Cardiac muscle cell (in vitro differentiated cells and primary cell): ENCODE measurements around the gene SPAG7. TPM values are rescaled to one million over a fixed set of nuclear protein-coding genes. Genes with fewer than 3 reads are reported as not detected.

ENCODE experiments used
- DNase-seq, 2 donors: peaks; one replicate each; pipeline versions ENCODE4 v3.0.0 to v3.0.0-alpha.2; 2010 to 2017; ENCODE audit warnings: low read depth in 1 of 2, low spot score in 1 of 2
- H3K27ac ChIP-seq: fragments of 200-600 bp; sonication (generic); 2 replicates; pipeline ENCODE4 v1.5.1; 2016
- H3K27me3 ChIP-seq: fragments of 200-600 bp; sonication (generic); 2 replicates; pipeline ENCODE4 v1.6.0; 2016; ENCODE audit warnings: control low read depth
- H3K36me3 ChIP-seq: fragments of 200-600 bp; sonication (generic); 2 replicates; pipeline ENCODE4 v1.5.1; 2016; ENCODE audit warnings: control low read depth
- H3K4me1 ChIP-seq: fragments of 200-600 bp; sonication (generic); 2 replicates; pipeline ENCODE4 v1.8.1; 2017; ENCODE audit warnings: low read depth, mild to moderate bottlenecking, mixed run types
- H3K4me3 ChIP-seq: fragments of 200-600 bp; sonication (generic); 2 replicates; pipeline ENCODE4 v1.5.1; 2016; ENCODE audit warnings: mild to moderate bottlenecking
- H3K9me3 ChIP-seq: fragments of 200-600 bp; sonication (generic); 2 replicates; pipeline ENCODE4 v1.5.1; 2017; ENCODE audit warnings: low read depth, mild to moderate bottlenecking, control low read depth
- CTCF ChIP-seq: IDR thresholded peaks from 2 replicates; pipeline ENCODE4 v1.5.1; 2012; ENCODE audit warnings: low read depth, mild to moderate bottlenecking, low read length
- polyA plus RNA-seq: library from polyadenylated mRNA; unstranded; fragments of >200 nt; fragmentation: Nextera tagmentation; extraction: Ambion mirVana; gene quantifications from 2 replicates; pipeline ENCODE4 v1.2.1, GENCODE V29; 2016
- total RNA-seq: library from RNA; depleted of rRNA; stranded (reverse); fragments of >200 nt; gene quantifications from 2 replicates; pipeline ENCODE4 v1.2.3, GENCODE V29; 2016

SPAG7 gene
- total and polyA plus RNA-seq, 2 experiments from 2014 or later = 227 to 399 TPM

GRCh38 chr17:4913994-4914393, 53.6 kb downstream of the SPAG7 start:
- DNase-seq = no peak
- H3K27me3 ChIP-seq = no peaks in the 10 kb centered on the region
- H3K4me1 ChIP-seq = no peaks in the 10 kb centered on the region
- no peak overlapping the region for H3K4me3 ChIP-seq
- no peak overlapping the region for H3K27ac ChIP-seq
- no peaks in the 10 kb centered on the region for H3K9me3 ChIP-seq
- H3K36me3 ChIP-seq = no peaks in the 10 kb centered on the region
- no peak for TF ChIP-seq CTCF

Other genes starting within 250 kb of the SPAG7 start
- 36.8 and 47.7 TPM in 2 replicates for gene MED11, start 236.4 kb downstream of the SPAG7 start, total RNA-seq
- 39.1 and 40.8 TPM in 2 replicates for gene MED11, start 236.4 kb downstream of the SPAG7 start, polyA plus RNA-seq
- not detected in 2 replicates for gene ZMYND15, start 228.0 kb downstream of the SPAG7 start, total RNA-seq
- not detected in 2 replicates for gene ZMYND15, start 228.0 kb downstream of the SPAG7 start, polyA plus RNA-seq
- 0.60 and 0.66 TPM in 2 replicates for gene CXCL16, start 227.9 kb downstream of the SPAG7 start, total RNA-seq
- 0.89 and 1.2 TPM in 2 replicates for gene CXCL16, start 227.9 kb downstream of the SPAG7 start, polyA plus RNA-seq
- gene TM4SF5, start 195.9 kb downstream of the SPAG7 start, total RNA-seq = not detected in 2 replicates
- not detected in 2 replicates for gene TM4SF5, start 195.9 kb downstream of the SPAG7 start, polyA plus RNA-seq
- gene VMO1, start 181.5 kb downstream of the SPAG7 start, total RNA-seq = 0.78 and 2.2 TPM in 2 replicates
- gene VMO1, start 181.5 kb downstream of the SPAG7 start, polyA plus RNA-seq = 1.1 and 1.2 TPM in 2 replicates
- gene GLTPD2, start 178.9 kb downstream of the SPAG7 start, total RNA-seq = not detected in 2 replicates
- gene GLTPD2, start 178.9 kb downstream of the SPAG7 start, polyA plus RNA-seq = 4.1 and 5.4 TPM in 2 replicates
- 136 and 260 TPM in 2 replicates for gene PSMB6, start 171.7 kb downstream of the SPAG7 start, total RNA-seq
- gene PSMB6, start 171.7 kb downstream of the SPAG7 start, polyA plus RNA-seq = 409 and 580 TPM in 2 replicates
- gene PLD2, start 160.7 kb downstream of the SPAG7 start, total RNA-seq = 15.0 and 18.3 TPM in 2 replicates
- gene PLD2, start 160.7 kb downstream of the SPAG7 start, polyA plus RNA-seq = 12.4 and 16.8 TPM in 2 replicates
- 31.3 and 47.7 TPM in 2 replicates for gene MINK1, start 134.5 kb downstream of the SPAG7 start, total RNA-seq
- 27.1 and 35.9 TPM in 2 replicates for gene MINK1, start 134.5 kb downstream of the SPAG7 start, polyA plus RNA-seq
- 1.7 and 7.4 TPM in 2 replicates for gene C17orf107, start 68.3 kb downstream of the SPAG7 start, total RNA-seq
- gene C17orf107, start 68.3 kb downstream of the SPAG7 start, polyA plus RNA-seq = 1.3 and 1.6 TPM in 2 replicates
- 0.35 and 1.5 TPM in 2 replicates for gene CHRNE, start 64.7 kb downstream of the SPAG7 start, total RNA-seq
- gene CHRNE, start 64.7 kb downstream of the SPAG7 start, polyA plus RNA-seq = 0.32 and 1.1 TPM in 2 replicates
- gene GP1BA, start 35.5 kb downstream of the SPAG7 start, total RNA-seq = not detected in 2 replicates
- 0.61 and 0.81 TPM in 2 replicates for gene GP1BA, start 35.5 kb downstream of the SPAG7 start, polyA plus RNA-seq
- 118 and 127 TPM in 2 replicates for gene SLC25A11, start 27.8 kb downstream of the SPAG7 start, total RNA-seq
- gene SLC25A11, start 27.8 kb downstream of the SPAG7 start, polyA plus RNA-seq = 223 and 229 TPM in 2 replicates
- 67.4 and 73.4 TPM in 2 replicates for gene RNF167, start 27.5 kb downstream of the SPAG7 start, total RNA-seq
- 71.4 and 77.1 TPM in 2 replicates for gene RNF167, start 27.5 kb downstream of the SPAG7 start, polyA plus RNA-seq
- gene PFN1, start 19.3 kb downstream of the SPAG7 start, total RNA-seq = 1,337 and 2,688 TPM in 2 replicates
- 1,185 and 1,476 TPM in 2 replicates for gene PFN1, start 19.3 kb downstream of the SPAG7 start, polyA plus RNA-seq
- 595 and 1,068 TPM in 2 replicates for gene ENO3, start 16.7 kb downstream of the SPAG7 start, total RNA-seq
- 955 and 1,853 TPM in 2 replicates for gene ENO3, start 16.7 kb downstream of the SPAG7 start, polyA plus RNA-seq
- 10.5 and 11.6 TPM in 2 replicates for gene CAMTA2, start 19.9 kb upstream of the SPAG7 start, total RNA-seq
- 17.8 and 18.3 TPM in 2 replicates for gene CAMTA2, start 19.9 kb upstream of the SPAG7 start, polyA plus RNA-seq
- 1.9 and 6.7 TPM in 2 replicates for gene INCA1, start 29.7 kb upstream of the SPAG7 start, total RNA-seq
- gene INCA1, start 29.7 kb upstream of the SPAG7 start, polyA plus RNA-seq = 6.4 and 6.9 TPM in 2 replicates
- gene KIF1C, start 30.1 kb upstream of the SPAG7 start, total RNA-seq = 57.9 and 65.8 TPM in 2 replicates
- 62.9 and 67.1 TPM in 2 replicates for gene KIF1C, start 30.1 kb upstream of the SPAG7 start, polyA plus RNA-seq
- not detected in 2 replicates for gene SLC52A1, start 67.6 kb upstream of the SPAG7 start, total RNA-seq
- 0.16 TPM in 1 of 2 replicates, not detected in the other for gene SLC52A1, start 67.6 kb upstream of the SPAG7 start, polyA plus RNA-seq
- gene ZFP3, start 110.7 kb upstream of the SPAG7 start, total RNA-seq = 0.21 and 0.95 TPM in 2 replicates
- gene ZFP3, start 110.7 kb upstream of the SPAG7 start, polyA plus RNA-seq = 1.5 and 2.4 TPM in 2 replicates
- 14.2 and 21.0 TPM in 2 replicates for gene ZNF232, start 144.1 kb upstream of the SPAG7 start, total RNA-seq
- gene ZNF232, start 144.1 kb upstream of the SPAG7 start, polyA plus RNA-seq = 13.8 and 18.2 TPM in 2 replicates
- gene USP6, start 148.2 kb upstream of the SPAG7 start, total RNA-seq = 0.03 TPM in 1 of 2 replicates, not detected in the other
- gene USP6, start 148.2 kb upstream of the SPAG7 start, polyA plus RNA-seq = 0.53 and 0.54 TPM in 2 replicates
- 23.3 and 30.6 TPM in 2 replicates for gene ZNF594, start 224.1 kb upstream of the SPAG7 start, total RNA-seq
- 13.6 and 16.2 TPM in 2 replicates for gene ZNF594, start 224.1 kb upstream of the SPAG7 start, polyA plus RNA-seq